Measurements from ENCODE around the gene GABRA4.

The GABRA4 gene

DNA sequence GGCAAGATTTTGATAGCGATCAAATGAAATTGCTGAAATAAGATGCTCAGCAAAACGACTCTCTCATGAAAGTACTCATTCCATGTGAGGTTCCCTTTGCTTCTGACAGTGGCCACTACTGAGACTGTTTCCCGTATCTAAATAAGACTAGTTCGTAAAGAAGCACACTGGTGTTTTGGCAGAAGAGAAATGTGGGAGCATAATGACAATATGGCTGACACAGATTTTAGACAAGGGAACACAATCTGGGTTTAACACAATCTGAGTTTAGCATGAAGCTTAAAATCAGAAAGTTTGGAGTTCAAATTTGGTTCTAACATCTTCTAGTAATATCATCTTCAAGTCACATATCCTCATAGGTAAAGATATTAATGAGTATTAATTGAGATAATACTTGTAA lies 13.7 kb downstream of the GABRA4 start:
- in situ Hi-C loops (cut with MboI; ENCODE audit: low sequenced_read_pairs): no loop called here

GRCh38 chr4:46979283-46979682 lies 14.1 kb downstream of the GABRA4 start:
- in situ Hi-C loops (cut with MboI; ENCODE audit: low sequenced_read_pairs): no loop called here

- in situ Hi-C loops (cut with MboI; ENCODE audit: low sequenced_read_pairs): no loop called here
Observed at GRCh38 chr4:46977245-46977644, 16.1 kb downstream of the GABRA4 start.

DNA sequence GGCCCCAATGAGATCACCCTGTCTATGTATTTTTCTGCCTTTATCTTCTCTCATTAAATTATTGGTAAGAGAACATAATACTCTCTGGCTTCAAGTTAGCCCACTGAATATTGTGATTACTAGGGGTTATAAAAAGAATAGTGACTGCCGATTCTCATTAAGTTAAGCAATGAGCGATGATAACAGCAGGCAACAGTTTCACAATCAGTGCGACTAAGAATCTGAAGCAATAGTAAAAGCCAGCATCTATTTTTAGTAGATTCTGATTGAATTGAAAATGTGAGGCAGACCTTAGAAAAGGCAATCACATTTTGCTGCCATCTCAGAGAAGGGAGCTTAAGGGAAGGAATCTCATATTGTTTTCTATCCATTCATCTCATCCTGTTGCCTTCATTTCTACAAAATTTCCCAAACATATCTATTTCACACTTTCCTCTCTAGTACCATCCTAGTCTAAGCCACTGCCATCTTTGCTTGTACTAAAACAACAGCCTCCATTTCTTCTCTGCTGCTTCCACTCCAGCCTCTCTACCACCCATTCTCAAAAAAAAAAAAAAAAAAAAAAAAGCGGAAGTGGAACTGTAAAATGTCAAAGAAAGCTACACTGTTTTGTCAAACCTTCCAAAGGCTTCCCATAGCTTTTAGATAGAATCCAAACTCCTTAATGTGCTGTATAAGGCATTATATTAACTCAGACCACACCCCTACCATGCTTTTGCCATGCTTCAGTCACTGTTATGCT lies 17.4 kb downstream of the GABRA4 start:
- in situ Hi-C loops (cut with MboI; ENCODE audit: low sequenced_read_pairs): no loop called here

GRCh38 chr4:46974891-46975543 lies 18.4 kb downstream of the GABRA4 start:
- in situ Hi-C loops (cut with MboI; ENCODE audit: low sequenced_read_pairs): no loop called here

GRCh38 chr4:46968847-46969246 lies 24.5 kb downstream of the GABRA4 start:
- in situ Hi-C loops (cut with MboI; ENCODE audit: low sequenced_read_pairs): no loop called here

DNA sequence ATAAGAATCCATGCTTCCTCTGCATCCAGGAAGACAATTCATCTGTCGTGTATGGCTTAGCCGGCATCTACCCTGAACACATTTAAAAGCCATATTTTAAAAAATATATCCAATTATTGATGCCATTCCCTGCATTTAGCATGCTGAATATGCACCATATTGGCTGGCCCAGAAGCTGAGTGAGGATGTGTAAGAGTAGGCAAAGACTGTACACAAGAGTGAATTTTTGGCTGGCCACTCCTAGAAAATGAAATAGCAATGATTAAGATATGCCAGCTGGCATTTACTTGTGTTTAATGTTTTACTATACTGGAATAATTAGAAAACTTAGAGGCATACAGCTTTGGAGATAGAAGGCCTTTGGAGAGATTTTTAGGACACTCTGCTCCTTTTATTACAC lies 25.8 kb downstream of the GABRA4 start:
- in situ Hi-C loops (cut with MboI; ENCODE audit: low sequenced_read_pairs): no loop called here

DNA sequence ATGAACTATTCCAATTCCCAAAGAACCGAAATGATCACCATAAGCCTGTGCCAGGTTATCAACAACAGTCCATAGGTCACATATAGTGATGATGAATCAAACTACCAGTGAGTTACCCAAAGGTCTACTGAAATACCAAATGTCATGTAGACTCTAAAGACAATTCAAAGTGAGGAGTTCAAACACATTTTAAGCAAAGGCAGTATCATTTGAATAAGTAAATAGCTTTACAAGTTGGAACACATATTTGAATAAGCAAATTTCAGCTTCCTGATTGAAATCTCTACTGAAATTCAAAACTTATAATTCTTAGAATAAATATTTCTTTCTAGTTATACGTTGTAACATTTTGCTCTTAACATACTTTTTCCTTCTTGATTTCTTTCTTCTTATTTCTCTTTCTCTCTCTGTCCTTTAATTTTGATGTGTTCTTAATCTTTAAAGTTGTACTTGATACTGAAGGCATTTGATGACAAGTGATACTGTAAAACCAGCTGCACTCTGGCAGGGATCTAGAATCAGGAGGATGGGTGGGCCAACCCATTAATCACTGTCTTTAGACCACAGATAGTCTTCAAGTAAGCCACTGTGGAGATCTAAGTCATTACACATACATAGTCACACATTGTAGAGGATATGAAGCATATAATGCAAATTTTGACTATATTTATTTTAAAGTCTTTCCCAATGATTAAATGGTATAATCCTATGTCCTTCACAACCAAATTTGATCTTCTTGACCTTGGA lies 34.5 kb downstream of the GABRA4 start:
- in situ Hi-C loops (cut with MboI; ENCODE audit: low sequenced_read_pairs): no loop called here

DNA sequence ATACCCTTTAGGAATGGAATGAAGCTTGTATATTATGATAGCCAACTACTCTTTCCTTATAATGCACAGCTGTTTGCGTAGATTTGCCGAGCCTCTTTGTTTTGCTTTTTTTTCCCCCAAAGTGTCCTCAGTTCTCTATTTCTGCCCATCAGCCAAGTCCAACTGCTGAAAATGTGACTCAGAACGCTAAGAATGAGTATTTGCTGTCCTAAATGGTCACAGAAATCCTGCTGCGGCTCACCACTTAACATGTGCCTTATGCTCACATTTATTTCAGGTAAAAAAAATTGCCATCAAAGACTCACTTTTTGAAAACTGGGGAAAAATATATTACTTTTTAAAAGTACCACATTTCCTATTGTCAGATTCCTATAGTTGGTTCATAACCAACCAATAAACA lies 36.9 kb downstream of the GABRA4 start:
- in situ Hi-C loops (cut with MboI; ENCODE audit: low sequenced_read_pairs): no loop called here

DNA sequence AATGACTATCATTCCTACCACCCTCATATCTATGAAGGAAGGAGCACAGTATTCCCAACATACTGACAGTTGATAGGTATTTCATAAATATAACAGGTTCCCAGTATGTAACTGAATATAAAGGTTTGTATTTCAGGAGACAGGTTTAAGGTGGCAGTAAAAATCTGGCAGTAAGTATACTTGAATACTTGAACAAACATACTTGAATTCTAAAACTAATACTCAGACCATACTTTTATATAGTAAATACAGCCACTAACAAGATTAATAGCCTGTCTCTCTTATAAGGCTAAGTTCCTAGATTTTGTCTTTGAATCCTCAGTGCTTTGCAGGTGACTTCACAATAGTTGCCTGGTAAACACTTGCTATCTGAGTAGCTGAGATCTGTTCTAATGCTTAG lies 37.8 kb downstream of the GABRA4 start:
- in situ Hi-C loops (cut with MboI; ENCODE audit: low sequenced_read_pairs): no loop called here

- in situ Hi-C loops (cut with MboI; ENCODE audit: low sequenced_read_pairs): no loop called here
Observed at GRCh38 chr4:46954643-46955042, 38.7 kb downstream of the GABRA4 start.

DNA sequence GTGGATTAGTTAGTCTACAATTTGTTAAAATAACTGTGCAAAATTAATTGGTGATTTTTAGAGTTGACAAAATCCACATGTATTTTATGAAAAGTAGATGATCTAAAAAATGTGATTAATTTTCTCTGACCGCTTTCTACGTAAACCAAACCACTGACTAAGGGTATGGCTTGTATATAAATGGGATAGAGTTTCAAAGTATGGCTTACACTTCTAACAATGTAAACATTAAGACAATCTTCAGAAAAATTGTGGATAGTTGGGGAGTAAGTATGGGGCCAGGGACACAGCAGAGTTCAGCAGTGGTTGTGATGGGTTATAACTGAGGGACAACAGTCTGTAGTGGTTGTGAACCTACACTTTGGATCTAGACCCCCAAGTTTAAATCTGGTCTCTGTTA lies 39.8 kb downstream of the GABRA4 start:
- in situ Hi-C loops (cut with MboI; ENCODE audit: low sequenced_read_pairs): no loop called here

- in situ Hi-C loops (cut with MboI; ENCODE audit: low sequenced_read_pairs): no loop called here
Observed at GRCh38 chr4:46952451-46952850, 40.9 kb downstream of the GABRA4 start.

GRCh38 chr4:46950826-46951225 lies 42.6 kb downstream of the GABRA4 start:
- in situ Hi-C loops (cut with MboI; ENCODE audit: low sequenced_read_pairs): no loop called here

GRCh38 chr4:46949822-46950221 lies 43.6 kb downstream of the GABRA4 start:
- in situ Hi-C loops (cut with MboI; ENCODE audit: low sequenced_read_pairs): no loop called here

DNA sequence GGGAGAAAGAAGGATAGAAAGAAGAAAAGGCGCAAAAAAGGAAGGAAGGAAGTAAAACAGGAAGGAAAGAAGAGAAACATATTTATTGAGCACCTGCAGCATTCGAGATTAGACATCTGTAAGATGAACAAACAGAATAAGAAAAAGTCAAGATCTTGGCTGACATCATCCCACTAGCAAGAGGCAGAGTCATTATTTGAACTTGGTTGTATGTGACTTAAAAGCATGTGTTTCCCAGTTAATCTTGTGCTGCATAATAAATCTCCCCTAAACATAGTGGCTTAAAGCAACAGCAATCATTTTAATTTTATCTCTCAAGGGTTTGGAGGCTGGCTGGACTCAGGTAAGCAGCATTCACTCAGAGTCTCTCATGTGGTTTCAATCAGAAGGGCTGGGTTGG lies 45.8 kb downstream of the GABRA4 start:
- in situ Hi-C loops (cut with MboI; ENCODE audit: low sequenced_read_pairs): no loop called here

GRCh38 chr4:46946919-46947536 lies 46.4 kb downstream of the GABRA4 start:
- in situ Hi-C loops (cut with MboI; ENCODE audit: low sequenced_read_pairs): no loop called here

- in situ Hi-C loops (cut with MboI; ENCODE audit: low sequenced_read_pairs): no loop called here
Observed at GRCh38 chr4:46945062-46945461, 48.3 kb downstream of the GABRA4 start.

DNA sequence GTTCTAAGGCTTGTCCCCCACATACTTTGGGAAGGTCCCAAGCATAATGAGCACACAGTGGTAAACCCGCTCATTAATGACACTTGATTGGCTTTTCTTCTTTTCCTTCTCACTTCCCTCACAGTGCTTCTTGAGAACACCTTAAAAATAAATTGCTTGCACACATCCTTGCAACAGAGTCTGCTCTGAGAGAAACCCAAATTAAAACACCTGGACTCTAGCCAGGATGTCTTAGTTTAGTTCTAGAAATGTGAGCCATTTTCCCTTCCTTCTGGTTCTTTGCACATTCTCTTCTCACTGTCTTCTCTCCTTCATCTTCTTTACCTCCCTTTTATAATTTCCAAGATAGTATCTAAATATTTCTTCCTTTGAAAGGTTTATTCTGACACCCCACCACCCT lies 49.0 kb downstream of the GABRA4 start:
- in situ Hi-C loops (cut with MboI; ENCODE audit: low sequenced_read_pairs): no loop called here

DNA sequence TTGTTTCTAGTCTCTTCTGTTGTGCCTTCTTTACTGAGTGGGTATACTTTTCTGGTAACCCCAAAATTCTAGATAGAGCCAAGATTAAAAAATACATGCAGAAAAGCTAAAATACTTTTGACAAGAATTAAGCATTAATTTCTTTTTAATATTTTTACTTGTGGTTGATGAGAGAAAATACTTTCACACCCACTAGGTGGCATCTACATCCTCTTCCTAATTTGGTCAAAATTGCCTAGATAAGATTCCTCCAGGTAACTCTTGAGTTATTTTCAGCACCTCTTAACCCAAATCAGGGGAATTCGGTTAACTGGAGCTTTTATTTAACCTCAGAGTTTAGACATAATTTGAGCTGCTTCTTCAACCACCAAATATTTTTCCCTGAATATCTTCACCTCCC lies 55.9 kb downstream of the GABRA4 start:
- in situ Hi-C loops (cut with MboI; ENCODE audit: low sequenced_read_pairs): no loop called here

GRCh38 chr4:46934726-46935125 lies 58.7 kb downstream of the GABRA4 start:
- in situ Hi-C loops (cut with MboI; ENCODE audit: low sequenced_read_pairs): no loop called here

- in situ Hi-C loops (cut with MboI; ENCODE audit: low sequenced_read_pairs): no loop called here
Observed at GRCh38 chr4:46933686-46934085, 59.7 kb downstream of the GABRA4 start.
